HG03060 (cell line): ENCODE data around the gene FAM20B.

Experiments used
- ATAC-seq: cut with Tn5 transposase; IDR thresholded peaks from one replicate; pipeline ENCODE4 v1.9.1; 2021; ENCODE audit warnings: low read depth, moderate number of reproducible peaks; ENCODE audit not compliant: unreplicated experiment

FAM20B gene

GRCh38 chr1:179046808-179047635 lies 21.3 kb downstream of the FAM20B start:
- no peak for ATAC-seq

- ATAC-seq: no peak
Observed at GRCh38 chr1:179047636-179047997, 21.9 kb downstream of the FAM20B start.

GRCh38 chr1:179048339-179049124 lies 22.8 kb downstream of the FAM20B start:
- no peak for ATAC-seq

- no peak for ATAC-seq
Observed at GRCh38 chr1:179052776-179053175, 27.1 kb downstream of the FAM20B start.

GRCh38 chr1:179053486-179053885 lies 27.8 kb downstream of the FAM20B start:
- ATAC-seq: no peak

GRCh38 chr1:179055937-179056336 lies 30.2 kb downstream of the FAM20B start:
- no peak for ATAC-seq

- no peak for ATAC-seq
Observed at GRCh38 chr1:179058487-179059483, 33.1 kb downstream of the FAM20B start.

GRCh38 chr1:179061360-179062282 lies 35.9 kb downstream of the FAM20B start:
- ATAC-seq: no peak

GRCh38 chr1:179066471-179066870 lies 40.8 kb downstream of the FAM20B start:
- no peak for ATAC-seq

- no peak for ATAC-seq
Observed at GRCh38 chr1:179077396-179077795, 51.7 kb downstream of the FAM20B start.

GRCh38 chr1:179079113-179079761 lies 53.5 kb downstream of the FAM20B start:
- no peak for ATAC-seq

GRCh38 chr1:179080866-179081686 lies 55.4 kb downstream of the FAM20B start:
- ATAC-seq: peak; percentile 14

- ATAC-seq: peak; percentile 80
Observed at GRCh38 chr1:179081687-179082332, 56.1 kb downstream of the FAM20B start, which contains the start of gene TOR3A. TSS of gene TOR3A (plus strand) at chr1:179082070. CDS start at chr1:179082129, 59 bp downstream.

- no peak for ATAC-seq
Observed at GRCh38 chr1:179082333-179082998, 56.8 kb downstream of the FAM20B start.

- no peak for ATAC-seq
Observed at GRCh38 chr1:179082999-179083335, 57.3 kb downstream of the FAM20B start.

- ATAC-seq: no peak
Observed at GRCh38 chr1:179083533-179083932, 57.8 kb downstream of the FAM20B start.

- ATAC-seq: no peak
Observed at GRCh38 chr1:179087665-179088064, 62.0 kb downstream of the FAM20B start.
